Effector memory CD8-positive, alpha-beta T cell (primary cell): ENCODE measurements around the gene USP54.
"Not testable (repeated sequence)": the region's sequence is repeated elsewhere in the genome, so short reads cannot be mapped to it uniquely, and the experiment has no call there.

Experiments
- ATAC-seq: fragments of 150-1000 bp; cut with Tn5 transposase; replicated peaks from 2 replicates; pipeline ENCODE4 v1.10.0; 2021; ENCODE audit warnings: mild to moderate bottlenecking, moderate library complexity
- DNase-seq, 3 experiments: peaks; one replicate each; pipeline ENCODE4 v3.0.0; 2021
- H3K27ac Mint-ChIP-seq, 2 donors: one replicate each; pipeline ENCODE4 v1.8.0; 2022; ENCODE audit warnings: mild to moderate bottlenecking in 2 of 2, mixed read lengths in 2 of 2, moderate library complexity in 2 of 2
- H3K27me3 Mint-ChIP-seq, 2 donors: one replicate each; pipeline ENCODE4 v1.8.0; 2022; ENCODE audit warnings: mixed read lengths in 2 of 2
- H3K36me3 Mint-ChIP-seq: one replicate; pipeline ENCODE4 v1.8.0; 2022; ENCODE audit warnings: mild to moderate bottlenecking, moderate library complexity, mixed read lengths; ENCODE audit not compliant: insufficient read depth
- H3K4me1 Mint-ChIP-seq, 2 donors: one replicate each; pipeline ENCODE4 v1.8.0; 2022; ENCODE audit warnings: low read depth in 2 of 2, mixed read lengths in 2 of 2
- H3K4me3 Mint-ChIP-seq, 2 donors: one replicate each; pipeline ENCODE4 v1.8.0; 2022; ENCODE audit warnings: mild to moderate bottlenecking in 2 of 2, mixed read lengths in 2 of 2, moderate library complexity in 2 of 2
- H3K9me3 Mint-ChIP-seq, 2 donors: one replicate each; pipeline ENCODE4 v1.8.0; 2022; ENCODE audit warnings: mixed read lengths in 2 of 2

The USP54 gene

GRCh38 chr10:73614720-73615119 is 23.6 kb upstream of the USP54 start:
- H3K9me3 Mint-ChIP-seq: no peaks in the 10 kb centered on the region
- H3K27me3 Mint-ChIP-seq: no peaks in the 10 kb centered on the region
- peaks cover 4% of the 10 kb centered on the region for H3K36me3 Mint-ChIP-seq
- no peak overlapping the region for H3K27ac Mint-ChIP-seq
- no peak overlapping the region for H3K4me3 Mint-ChIP-seq
- no peak for DNase-seq
- ATAC-seq: no peak
- no peaks in the 10 kb centered on the region for H3K4me1 Mint-ChIP-seq

GRCh38 chr10:73609116-73609515 is 18.0 kb upstream of the USP54 start:
- H3K36me3 Mint-ChIP-seq: no peaks in the 10 kb centered on the region
- no peaks in the 10 kb centered on the region for H3K4me1 Mint-ChIP-seq
- ATAC-seq: no peak
- no peak overlapping the region for H3K4me3 Mint-ChIP-seq
- peak overlapping the region in 1 of 2 donors; percentile 77 for H3K27ac Mint-ChIP-seq
- no peak for DNase-seq
- no peaks in the 10 kb centered on the region for H3K9me3 Mint-ChIP-seq
- no peaks in the 10 kb centered on the region for H3K27me3 Mint-ChIP-seq

GRCh38 chr10:73601486-73601921 is 10.4 kb upstream of the USP54 start:
- H3K27ac Mint-ChIP-seq: no peak overlapping the region
- no peak for DNase-seq

GRCh38 chr10:73597346-73597745 is 6.2 kb upstream of the USP54 start:
- H3K27ac Mint-ChIP-seq: no peak overlapping the region
- no peak overlapping the region for H3K4me3 Mint-ChIP-seq
- DNase-seq (no peak), ATAC-seq (no peak)
- no peaks in the 10 kb centered on the region for H3K36me3 Mint-ChIP-seq
- H3K27me3 Mint-ChIP-seq: no peaks in the 10 kb centered on the region
- no peaks in the 10 kb centered on the region for H3K9me3 Mint-ChIP-seq
- H3K4me1 Mint-ChIP-seq: no peaks in the 10 kb centered on the region

More at GRCh38 chr10:73601486-73601921, 10.4 kb upstream of the USP54 start:
- Mint-ChIP-seq H3K36me3 (peaks cover 3% of the 10 kb centered on the region), H3K4me3 (no peak overlapping the region), H3K4me1 (no peaks in the 10 kb centered on the region), H3K9me3 (no peaks in the 10 kb centered on the region), H3K27me3 (no peaks in the 10 kb centered on the region)
- no peak for ATAC-seq

GRCh38 chr10:73593812-73594211 is 2.7 kb upstream of the USP54 start:
- ATAC-seq (no peak), DNase-seq (no peak)
- H3K9me3 Mint-ChIP-seq: no peaks in the 10 kb centered on the region
- no peaks in the 10 kb centered on the region for H3K36me3 Mint-ChIP-seq
- H3K27me3 Mint-ChIP-seq: no peaks in the 10 kb centered on the region
- H3K27ac Mint-ChIP-seq: no peak overlapping the region
- peaks cover 10 to 18% of the 10 kb centered on the region in 2 donors for H3K4me1 Mint-ChIP-seq
- H3K4me3 Mint-ChIP-seq: no peak overlapping the region

- no peaks in the 10 kb centered on the region for H3K9me3 Mint-ChIP-seq
- no peak overlapping the region for H3K27ac Mint-ChIP-seq
- ATAC-seq (no peak), DNase-seq (no peak)
- no peak overlapping the region for H3K4me3 Mint-ChIP-seq
- no peaks in the 10 kb centered on the region for H3K27me3 Mint-ChIP-seq
- H3K36me3 Mint-ChIP-seq: no peaks in the 10 kb centered on the region
- H3K4me1 Mint-ChIP-seq: peaks cover 10 to 18% of the 10 kb centered on the region in 2 donors
Measured at GRCh38 chr10:73593110-73593509, 2.0 kb upstream of the USP54 start.

GRCh38 chr10:73591935-73592699 is 975 bp upstream of the USP54 start:
- H3K36me3 Mint-ChIP-seq: no peaks in the 10 kb centered on the region
- peak overlapping the region; percentile 60 to 66 for H3K4me3 Mint-ChIP-seq
- no peaks in the 10 kb centered on the region for H3K27me3 Mint-ChIP-seq
- peaks cover 10 to 18% of the 10 kb centered on the region in 2 donors for H3K4me1 Mint-ChIP-seq
- ATAC-seq (peak; percentile 48), DNase-seq (no peak)
- peak overlapping the region; percentile 55 to 88 for H3K27ac Mint-ChIP-seq
- no peaks in the 10 kb centered on the region for H3K9me3 Mint-ChIP-seq

- no peaks in the 10 kb centered on the region for H3K9me3 Mint-ChIP-seq
- no peak for DNase-seq
- H3K27ac Mint-ChIP-seq: no peak overlapping the region
- no peak overlapping the region for H3K4me3 Mint-ChIP-seq
- no peak for ATAC-seq
- H3K27me3 Mint-ChIP-seq: no peaks in the 10 kb centered on the region
- H3K36me3 Mint-ChIP-seq: no peaks in the 10 kb centered on the region
- peaks cover 10 to 22% of the 10 kb centered on the region in 2 donors for H3K4me1 Mint-ChIP-seq
Measured at GRCh38 chr10:73589563-73590126, 1.5 kb downstream of the USP54 start.

- no peaks in the 10 kb centered on the region for H3K36me3 Mint-ChIP-seq
- no peak for ATAC-seq
- H3K9me3 Mint-ChIP-seq: no peaks in the 10 kb centered on the region
- DNase-seq: no peak
- no peak overlapping the region for H3K27ac Mint-ChIP-seq
- H3K4me1 Mint-ChIP-seq: peaks cover 10 to 22% of the 10 kb centered on the region in 2 donors
- no peaks in the 10 kb centered on the region for H3K27me3 Mint-ChIP-seq
- H3K4me3 Mint-ChIP-seq: no peak overlapping the region
Measured at GRCh38 chr10:73588656-73589055, 2.5 kb downstream of the USP54 start.

GRCh38 chr10:73586583-73586984 is 4.6 kb downstream of the USP54 start:
- no peak for DNase-seq
- Mint-ChIP-seq H3K27ac (no peak overlapping the region), H3K27me3 (no peaks in the 10 kb centered on the region), H3K36me3 (no peaks in the 10 kb centered on the region), H3K4me1 (peaks cover 6 to 15% of the 10 kb centered on the region in 2 donors), H3K9me3 (no peaks in the 10 kb centered on the region), H3K4me3 (no peak overlapping the region)
- ATAC-seq: no peak

GRCh38 chr10:73585327-73585726 is 5.8 kb downstream of the USP54 start:
- no peaks in the 10 kb centered on the region for H3K9me3 Mint-ChIP-seq
- no peaks in the 10 kb centered on the region for H3K36me3 Mint-ChIP-seq
- H3K27ac Mint-ChIP-seq: no peak overlapping the region
- DNase-seq (no peak), ATAC-seq (no peak)
- no peak overlapping the region for H3K4me3 Mint-ChIP-seq
- H3K27me3 Mint-ChIP-seq: no peaks in the 10 kb centered on the region
- peaks cover 0 to 4% of the 10 kb centered on the region in 2 donors for H3K4me1 Mint-ChIP-seq

- peaks cover 0 to 4% of the 10 kb centered on the region in 2 donors for H3K4me1 Mint-ChIP-seq
- H3K4me3 Mint-ChIP-seq: no peak overlapping the region
- H3K9me3 Mint-ChIP-seq: no peaks in the 10 kb centered on the region
- H3K36me3 Mint-ChIP-seq: no peaks in the 10 kb centered on the region
- DNase-seq: no peak
- H3K27me3 Mint-ChIP-seq: no peaks in the 10 kb centered on the region
- ATAC-seq: no peak
- no peak overlapping the region for H3K27ac Mint-ChIP-seq
Measured at GRCh38 chr10:73584737-73585136, 6.4 kb downstream of the USP54 start.

- DNase-seq: no peak
- no peaks in the 10 kb centered on the region for H3K9me3 Mint-ChIP-seq
- no peak for ATAC-seq
- H3K27me3 Mint-ChIP-seq: no peaks in the 10 kb centered on the region
- no peaks in the 10 kb centered on the region for H3K36me3 Mint-ChIP-seq
- H3K4me3 Mint-ChIP-seq: no peak overlapping the region
- no peak overlapping the region for H3K27ac Mint-ChIP-seq
- H3K4me1 Mint-ChIP-seq: peaks cover 0 to 4% of the 10 kb centered on the region in 2 donors
Measured at GRCh38 chr10:73581918-73582317, 9.2 kb downstream of the USP54 start.

- H3K27ac Mint-ChIP-seq, DNase-seq, H3K36me3 Mint-ChIP-seq, H3K4me1 Mint-ChIP-seq, H3K4me3 Mint-ChIP-seq, ATAC-seq, H3K27me3 Mint-ChIP-seq, H3K9me3 Mint-ChIP-seq: not testable (repeated sequence)
Measured at GRCh38 chr10:73578927-73579326, 12.2 kb downstream of the USP54 start.
